H7 (cell line): ENCODE results near the gene MRC1. TPM values are rescaled to one million over a fixed set of nuclear protein-coding genes. Genes with fewer than 3 reads are reported as not detected.

Experiments used
- total RNA-seq: library from RNA; depleted of rRNA; stranded (reverse); fragments of >200 nt; shearing (Covaris generic); gene quantifications from 2 replicates; pipeline ENCODE4 v1.2.3, GENCODE V29; 2014; rRNA removed

The MRC1 gene
- total RNA-seq, 1 experiment from 2014 or later = 0.17 TPM

Other genes starting within 250 kb of the MRC1 start
- 12.2 and 22.4 TPM in 2 replicates for gene HACD1, start 192.0 kb upstream of the MRC1 start, total RNA-seq
- 21.6 and 25.4 TPM in 2 replicates for gene STAM, start 165.2 kb upstream of the MRC1 start, total RNA-seq
- 0.03 and 0.15 TPM in 2 replicates for gene TMEM236, start 57.1 kb upstream of the MRC1 start, total RNA-seq
- 0.03 TPM in 1 of 2 replicates, not detected in the other for gene SLC39A12, start 142.6 kb downstream of the MRC1 start, total RNA-seq